Breast epithelium (tissue), 3 donors: Measurements from ENCODE around the gene INPPL1.

Experiments
- CTCF ChIP-seq, 3 donors: fragments of 450-650 bp; IDR thresholded peaks; one replicate each; pipeline ENCODE4 v1.5.1; 2016 to 2017; ENCODE audit warnings: antibody characterized with exemption in 3 of 3, mild to moderate bottlenecking in 3 of 3, moderate library complexity in 3 of 3
- POLR2A ChIP-seq: fragments of 450-650 bp; IDR thresholded peaks from one replicate; pipeline ENCODE4 v1.6.1; 2016; ENCODE audit warnings: antibody characterized with exemption, mild to moderate bottlenecking, moderate library complexity

DNA sequence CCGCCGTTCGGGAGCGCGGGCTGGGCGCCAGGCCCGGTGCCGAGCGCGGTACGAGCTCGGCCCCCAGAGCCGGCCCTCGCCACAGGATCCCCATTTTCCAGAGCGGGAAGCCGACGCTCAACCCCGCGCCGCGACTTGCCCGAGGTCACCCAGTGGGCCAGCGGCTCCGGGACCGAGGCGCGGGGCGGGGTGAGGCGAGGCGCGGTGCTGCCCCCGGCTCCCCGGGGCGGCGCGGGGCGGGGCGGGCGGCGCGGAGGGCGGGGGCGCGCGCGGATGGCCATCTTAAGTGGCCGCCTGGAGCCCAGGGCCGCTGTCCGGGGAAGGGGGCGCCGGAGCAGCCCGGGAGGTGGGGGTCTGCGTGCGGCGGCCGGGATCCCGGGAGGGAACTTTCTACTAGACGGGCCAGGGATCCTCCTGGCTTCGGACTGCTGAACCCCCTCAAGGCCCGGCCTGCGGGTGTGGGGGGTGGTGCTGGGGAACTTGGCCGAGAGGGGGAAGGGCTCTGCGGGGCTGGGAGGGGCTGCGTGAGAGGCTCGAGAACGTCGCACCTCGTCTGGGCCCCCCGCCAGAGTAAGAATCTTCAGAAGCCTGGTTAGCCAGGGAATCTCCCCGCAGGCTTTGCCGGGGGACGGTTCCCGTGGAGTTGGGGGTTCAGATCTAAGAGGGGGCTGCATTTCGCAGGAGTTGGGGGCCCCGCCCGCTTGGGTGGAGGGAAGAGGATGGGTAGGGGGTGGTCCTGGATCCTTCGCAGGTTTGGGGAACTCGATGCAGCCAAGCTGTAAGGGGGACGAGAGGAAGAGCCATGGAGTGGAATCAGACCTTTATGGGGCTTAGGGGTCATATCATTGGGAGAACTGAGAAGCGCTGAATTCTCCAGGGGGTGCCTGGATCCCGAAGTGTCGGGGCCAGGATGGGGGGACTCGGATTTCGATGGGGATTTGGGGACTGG lies 678 bp upstream of the INPPL1 start:
- TF ChIP-seq POLR2A (no peak), CTCF (IDR thresholded peaks at IDR 0.05) (no peak)
